Liver (tissue), 9 donors: ENCODE measurements around the gene VWA2. TPM values are rescaled to one million over a fixed set of nuclear protein-coding genes. Genes with fewer than 3 reads are reported as not detected.

Source experiments
- DNase-seq: peaks from one replicate; pipeline ENCODE4 v3.0.0-alpha.2; 2017; ENCODE audit warnings: low spot score
- H3K27ac ChIP-seq, 2 donors: one replicate each; pipeline ENCODE4 v1.7.0; 2013; ENCODE audit warnings: inconsistent platforms in 2 of 2, low read length in 2 of 2, control low read depth in 1 of 2, low read depth in 1 of 2, mild to moderate bottlenecking in 1 of 2
- H3K27me3 ChIP-seq, 4 donors: one replicate each; pipeline versions ENCODE4 v1.6.1 to v1.7.0; 2013; ENCODE audit warnings: low read length in 3 of 4, inconsistent platforms in 1 of 4, mild to moderate bottlenecking in 1 of 4, moderate library complexity in 1 of 4; ENCODE audit not compliant: control insufficient read depth in 4 of 4, insufficient read depth in 4 of 4
- H3K36me3 ChIP-seq, 4 donors: one replicate each; pipeline versions ENCODE4 v1.6.1 to v1.7.0; 2013; ENCODE audit warnings: low read length in 3 of 4, mild to moderate bottlenecking in 3 of 4, low read depth in 1 of 4, moderate library complexity in 1 of 4; ENCODE audit not compliant: control insufficient read depth in 4 of 4, insufficient read depth in 3 of 4
- H3K4me1 ChIP-seq, 4 donors: one replicate each; pipeline versions ENCODE4 v1.6.1 to v1.7.0; 2013; ENCODE audit warnings: low read length in 3 of 4, mild to moderate bottlenecking in 3 of 4, moderate library complexity in 1 of 4; ENCODE audit not compliant: control insufficient read depth in 4 of 4, insufficient read depth in 4 of 4
- H3K4me3 ChIP-seq, 3 donors: one replicate each; pipeline versions ENCODE4 v1.6.1 to v1.7.0; 2013; ENCODE audit warnings: low read length in 3 of 3, control low read depth in 1 of 3, low read depth in 1 of 3, mild to moderate bottlenecking in 1 of 3
- H3K9ac ChIP-seq, 2 donors: one replicate each; pipeline ENCODE4 v1.7.0; 2013; ENCODE audit warnings: low read length in 2 of 2, mild to moderate bottlenecking in 2 of 2, moderate library complexity in 2 of 2, control low read depth in 1 of 2, low read depth in 1 of 2
- H3K9me3 ChIP-seq, 4 donors: one replicate each; pipeline versions ENCODE4 v1.6.1 to v1.7.0; 2013; ENCODE audit warnings: low read length in 3 of 4; ENCODE audit not compliant: control insufficient read depth in 4 of 4
- EGR1 ChIP-seq, 2 donors: IDR thresholded peaks; 2 replicates each; pipeline ENCODE4 v1.6.1; 2016 to 2018; ENCODE audit warnings: antibody characterized with exemption in 2 of 2, low read depth in 2 of 2
- FOXA1 ChIP-seq: IDR thresholded peaks from 2 replicates; pipeline ENCODE4 v1.6.1; 2016; ENCODE audit warnings: antibody characterized with exemption
- FOXA2 ChIP-seq: IDR thresholded peaks from 2 replicates; pipeline ENCODE4 v1.6.1; 2016; ENCODE audit warnings: antibody characterized with exemption
- GABPA ChIP-seq, 2 donors: IDR thresholded peaks in 1 of 2; conservative IDR thresholded peaks in 1 of 2; 2 replicates each; pipeline ENCODE4 v1.6.1; 2016; ENCODE audit warnings: antibody characterized with exemption in 2 of 2, mild to moderate bottlenecking in 1 of 2, moderate library complexity in 1 of 2
- HNF4A ChIP-seq, 2 donors: conservative IDR thresholded peaks; 2 replicates each; pipeline ENCODE4 v1.6.1; 2016; ENCODE audit warnings: antibody characterized with exemption in 2 of 2, mild to moderate bottlenecking in 2 of 2
- HNF4G ChIP-seq: IDR thresholded peaks from 2 replicates; pipeline ENCODE4 v1.6.1; 2016; ENCODE audit warnings: antibody characterized with exemption
- JUND ChIP-seq, 2 donors: IDR thresholded peaks; 2 replicates each; pipeline ENCODE4 v1.6.1; 2016; ENCODE audit warnings: antibody characterized with exemption in 2 of 2
- NR2F2 ChIP-seq: IDR thresholded peaks from 2 replicates; pipeline ENCODE4 v1.6.1; 2016; ENCODE audit warnings: antibody characterized with exemption
- RAD21 ChIP-seq, 2 donors: IDR thresholded peaks; 2 replicates each; pipeline ENCODE4 v1.6.1; 2016; ENCODE audit warnings: antibody characterized with exemption in 2 of 2, mild to moderate bottlenecking in 2 of 2
- RXRA ChIP-seq, 2 donors: IDR thresholded peaks; 2 replicates each; pipeline ENCODE4 v1.6.1; 2017 to 2018; ENCODE audit warnings: antibody characterized with exemption in 2 of 2, mild to moderate bottlenecking in 1 of 2
- SP1 ChIP-seq: IDR thresholded peaks from 2 replicates; pipeline ENCODE4 v1.6.1; 2018; ENCODE audit warnings: antibody characterized with exemption, mild to moderate bottlenecking
- TAF1 ChIP-seq: conservative IDR thresholded peaks from 2 replicates; pipeline ENCODE4 v1.6.1; 2016; ENCODE audit warnings: antibody characterized with exemption, mild to moderate bottlenecking
- YY1 ChIP-seq: IDR thresholded peaks from 2 replicates; pipeline ENCODE4 v1.6.1; 2016; ENCODE audit warnings: antibody characterized with exemption, mild to moderate bottlenecking
- WGBS: extraction: QIAGEN DNeasy Blood & Tissue Kit; methylation state at CpG from one replicate; pipeline ENCODE4 v1.1.7; 2013; 5-methylcytosine and 5-hydroxymethylcytosine counted together
- polyA plus RNA-seq, 2 donors: library from polyadenylated mRNA; stranded (reverse) in 1 of 2; unstranded in 1 of 2; fragments of 200-250 nt in 1 of 2; fragments of >200 nt in 1 of 2; fragmentation: Nextera tagmentation in 1 of 2; extraction: Ambion mirVana in 1 of 2; gene quantifications; one replicate each; pipeline versions ENCODE4 v1.2.1 to v1.2.3, GENCODE V29; 2013 to 2015
- total RNA-seq, 2 donors: library from RNA; depleted of rRNA; stranded (reverse); fragments of >200 nt; gene quantifications; one replicate each; pipeline ENCODE4 v1.2.3, GENCODE V29; 2014
- TF ChIP-seq, protein P1 (sequence below): IDR thresholded peaks from 2 replicates; pipeline ENCODE4 v1.6.1; 2016; ENCODE audit warnings: antibody characterized with exemption
- TF ChIP-seq, protein P2 (sequence below): IDR thresholded peaks from 2 replicates; pipeline ENCODE4 v1.6.1; 2016; ENCODE audit warnings: antibody characterized with exemption, mild to moderate bottlenecking
- TF ChIP-seq, protein P3 (sequence below): IDR thresholded peaks from 2 replicates; pipeline ENCODE4 v1.6.1; 2016; ENCODE audit warnings: antibody characterized with exemption
- TF ChIP-seq, protein P4 (sequence below): IDR thresholded peaks from 2 replicates; pipeline ENCODE4 v1.6.1; 2016; ENCODE audit warnings: antibody characterized with exemption
- TF ChIP-seq, protein P5 (sequence below): fragments of 150-350 bp; IDR thresholded peaks from 2 replicates; pipeline ENCODE4 v1.5.1; 2017; ENCODE audit warnings: improper control_type of control experiment, low read depth, low read length; ENCODE audit not compliant: missing input control
- donor health status: healthy.
- donor health status: healthy.
- donor health status: healthy.
- donor health status: healthy.
- donor health status: healthy.

VWA2 gene
- total and polyA plus RNA-seq, 4 donors = 0.05 to 0.25 TPM; not detected in 2

DNA sequence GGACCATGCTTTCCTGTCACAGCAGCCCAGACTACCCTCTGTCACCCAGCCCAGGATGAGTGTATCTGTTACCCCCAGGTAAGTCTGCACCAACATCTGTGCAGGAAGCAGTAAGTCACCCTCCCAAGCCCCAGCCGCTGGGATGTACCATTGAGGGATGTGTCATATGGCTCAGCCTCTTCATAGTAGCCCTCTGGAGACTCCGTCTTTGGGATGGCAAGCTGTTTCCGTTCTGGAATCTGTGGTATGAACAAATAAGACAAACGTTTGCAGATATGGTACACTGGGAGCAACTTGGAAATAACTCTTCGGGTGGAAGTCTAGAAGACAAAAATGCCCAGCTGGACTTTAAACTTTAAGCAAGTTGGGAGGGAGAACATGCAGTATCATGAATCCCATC is 84.0 kb downstream of the VWA2 start:
- no peak overlapping the region for H3K9ac ChIP-seq
- no peak for DNase-seq
- H3K27ac ChIP-seq = no peak overlapping the region
- 57% methylated on average over 5 of the region's 5 CpGs for WGBS
- TF ChIP-seq, protein P1, sequence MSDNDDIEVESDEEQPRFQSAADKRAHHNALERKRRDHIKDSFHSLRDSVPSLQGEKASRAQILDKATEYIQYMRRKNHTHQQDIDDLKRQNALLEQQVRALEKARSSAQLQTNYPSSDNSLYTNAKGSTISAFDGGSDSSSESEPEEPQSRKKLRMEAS = no peak
- TF ChIP-seq HNF4A (conservative IDR thresholded peaks at IDR 0.05) (no peak), RAD21 (IDR thresholded peaks at IDR 0.05) (no peak), SP1 (no peak), EGR1 (IDR thresholded peaks at IDR 0.05; ENCODE audit: low read depth in 2 of 2) (no peak), FOXA1 (no peak), TAF1 (no peak), RXRA (IDR thresholded peaks at IDR 0.05) (no peak), JUND (IDR thresholded peaks at IDR 0.05) (no peak), GABPA (IDR thresholded peaks at IDR 0.05 in 1 of 2, conservative IDR thresholded peaks at IDR 0.05 in 1 of 2) (no peak), HNF4G (no peak), FOXA2 (no peak)
- TF ChIP-seq, protein P2, sequence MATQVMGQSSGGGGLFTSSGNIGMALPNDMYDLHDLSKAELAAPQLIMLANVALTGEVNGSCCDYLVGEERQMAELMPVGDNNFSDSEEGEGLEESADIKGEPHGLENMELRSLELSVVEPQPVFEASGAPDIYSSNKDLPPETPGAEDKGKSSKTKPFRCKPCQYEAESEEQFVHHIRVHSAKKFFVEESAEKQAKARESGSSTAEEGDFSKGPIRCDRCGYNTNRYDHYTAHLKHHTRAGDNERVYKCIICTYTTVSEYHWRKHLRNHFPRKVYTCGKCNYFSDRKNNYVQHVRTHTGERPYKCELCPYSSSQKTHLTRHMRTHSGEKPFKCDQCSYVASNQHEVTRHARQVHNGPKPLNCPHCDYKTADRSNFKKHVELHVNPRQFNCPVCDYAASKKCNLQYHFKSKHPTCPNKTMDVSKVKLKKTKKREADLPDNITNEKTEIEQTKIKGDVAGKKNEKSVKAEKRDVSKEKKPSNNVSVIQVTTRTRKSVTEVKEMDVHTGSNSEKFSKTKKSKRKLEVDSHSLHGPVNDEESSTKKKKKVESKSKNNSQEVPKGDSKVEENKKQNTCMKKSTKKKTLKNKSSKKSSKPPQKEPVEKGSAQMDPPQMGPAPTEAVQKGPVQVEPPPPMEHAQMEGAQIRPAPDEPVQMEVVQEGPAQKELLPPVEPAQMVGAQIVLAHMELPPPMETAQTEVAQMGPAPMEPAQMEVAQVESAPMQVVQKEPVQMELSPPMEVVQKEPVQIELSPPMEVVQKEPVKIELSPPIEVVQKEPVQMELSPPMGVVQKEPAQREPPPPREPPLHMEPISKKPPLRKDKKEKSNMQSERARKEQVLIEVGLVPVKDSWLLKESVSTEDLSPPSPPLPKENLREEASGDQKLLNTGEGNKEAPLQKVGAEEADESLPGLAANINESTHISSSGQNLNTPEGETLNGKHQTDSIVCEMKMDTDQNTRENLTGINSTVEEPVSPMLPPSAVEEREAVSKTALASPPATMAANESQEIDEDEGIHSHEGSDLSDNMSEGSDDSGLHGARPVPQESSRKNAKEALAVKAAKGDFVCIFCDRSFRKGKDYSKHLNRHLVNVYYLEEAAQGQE = no peak
- TF ChIP-seq, protein P3, sequence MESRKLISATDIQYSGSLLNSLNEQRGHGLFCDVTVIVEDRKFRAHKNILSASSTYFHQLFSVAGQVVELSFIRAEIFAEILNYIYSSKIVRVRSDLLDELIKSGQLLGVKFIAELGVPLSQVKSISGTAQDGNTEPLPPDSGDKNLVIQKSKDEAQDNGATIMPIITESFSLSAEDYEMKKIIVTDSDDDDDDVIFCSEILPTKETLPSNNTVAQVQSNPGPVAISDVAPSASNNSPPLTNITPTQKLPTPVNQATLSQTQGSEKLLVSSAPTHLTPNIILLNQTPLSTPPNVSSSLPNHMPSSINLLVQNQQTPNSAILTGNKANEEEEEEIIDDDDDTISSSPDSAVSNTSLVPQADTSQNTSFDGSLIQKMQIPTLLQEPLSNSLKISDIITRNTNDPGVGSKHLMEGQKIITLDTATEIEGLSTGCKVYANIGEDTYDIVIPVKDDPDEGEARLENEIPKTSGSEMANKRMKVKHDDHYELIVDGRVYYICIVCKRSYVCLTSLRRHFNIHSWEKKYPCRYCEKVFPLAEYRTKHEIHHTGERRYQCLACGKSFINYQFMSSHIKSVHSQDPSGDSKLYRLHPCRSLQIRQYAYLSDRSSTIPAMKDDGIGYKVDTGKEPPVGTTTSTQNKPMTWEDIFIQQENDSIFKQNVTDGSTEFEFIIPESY = no peak
- TF ChIP-seq, protein P4, sequence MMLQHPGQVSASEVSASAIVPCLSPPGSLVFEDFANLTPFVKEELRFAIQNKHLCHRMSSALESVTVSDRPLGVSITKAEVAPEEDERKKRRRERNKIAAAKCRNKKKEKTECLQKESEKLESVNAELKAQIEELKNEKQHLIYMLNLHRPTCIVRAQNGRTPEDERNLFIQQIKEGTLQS = no peak
- TF ChIP-seq, protein P5, sequence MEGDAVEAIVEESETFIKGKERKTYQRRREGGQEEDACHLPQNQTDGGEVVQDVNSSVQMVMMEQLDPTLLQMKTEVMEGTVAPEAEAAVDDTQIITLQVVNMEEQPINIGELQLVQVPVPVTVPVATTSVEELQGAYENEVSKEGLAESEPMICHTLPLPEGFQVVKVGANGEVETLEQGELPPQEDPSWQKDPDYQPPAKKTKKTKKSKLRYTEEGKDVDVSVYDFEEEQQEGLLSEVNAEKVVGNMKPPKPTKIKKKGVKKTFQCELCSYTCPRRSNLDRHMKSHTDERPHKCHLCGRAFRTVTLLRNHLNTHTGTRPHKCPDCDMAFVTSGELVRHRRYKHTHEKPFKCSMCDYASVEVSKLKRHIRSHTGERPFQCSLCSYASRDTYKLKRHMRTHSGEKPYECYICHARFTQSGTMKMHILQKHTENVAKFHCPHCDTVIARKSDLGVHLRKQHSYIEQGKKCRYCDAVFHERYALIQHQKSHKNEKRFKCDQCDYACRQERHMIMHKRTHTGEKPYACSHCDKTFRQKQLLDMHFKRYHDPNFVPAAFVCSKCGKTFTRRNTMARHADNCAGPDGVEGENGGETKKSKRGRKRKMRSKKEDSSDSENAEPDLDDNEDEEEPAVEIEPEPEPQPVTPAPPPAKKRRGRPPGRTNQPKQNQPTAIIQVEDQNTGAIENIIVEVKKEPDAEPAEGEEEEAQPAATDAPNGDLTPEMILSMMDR = no peak
- no peak overlapping the region for H3K4me3 ChIP-seq
- H3K36me3 ChIP-seq = no peaks in the 10 kb centered on the region
- no peaks in the 10 kb centered on the region for H3K4me1 ChIP-seq
- no peaks in the 10 kb centered on the region for H3K9me3 ChIP-seq
- H3K27me3 ChIP-seq = no peaks in the 10 kb centered on the region

DNA sequence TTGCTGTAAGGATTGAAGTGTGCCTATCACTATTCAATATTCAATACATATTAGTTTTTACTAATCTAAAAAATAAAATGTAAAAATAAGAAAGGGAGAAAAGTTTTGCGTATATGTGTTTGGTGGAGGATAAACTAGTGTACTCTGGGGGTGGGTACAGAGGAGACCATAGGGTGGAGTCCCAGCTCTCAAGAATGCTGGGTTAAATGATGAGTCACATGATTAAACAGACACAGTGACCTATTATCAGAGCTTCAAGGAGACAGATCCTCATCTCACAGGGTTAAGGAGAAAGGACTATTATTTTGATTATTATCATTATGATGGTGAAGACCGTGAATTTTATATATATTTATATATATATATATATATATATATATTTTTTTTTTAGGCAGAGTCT is 87.7 kb downstream of the VWA2 start:
- Histone ChIP-seq H3K9ac (no peak overlapping the region), H3K4me1 (no peaks in the 10 kb centered on the region), H3K4me3 (no peak overlapping the region), H3K36me3 (no peaks in the 10 kb centered on the region), H3K27me3 (no peaks in the 10 kb centered on the region), H3K9me3 (no peaks in the 10 kb centered on the region), H3K27ac (no peak overlapping the region)
- no peak for DNase-seq
- 87% methylated on average over 2 of the region's 2 CpGs for WGBS
- TF ChIP-seq JUND (IDR thresholded peaks at IDR 0.05) (no peak), EGR1 (IDR thresholded peaks at IDR 0.05; ENCODE audit: low read depth in 2 of 2) (no peak), HNF4G (no peak), RXRA (IDR thresholded peaks at IDR 0.05) (no peak), YY1 (no peak), TAF1 (no peak), SP1 (no peak), FOXA2 (no peak), RAD21 (IDR thresholded peaks at IDR 0.05) (no peak), GABPA (IDR thresholded peaks at IDR 0.05 in 1 of 2, conservative IDR thresholded peaks at IDR 0.05 in 1 of 2) (no peak), FOXA1 (no peak), NR2F2 (no peak), HNF4A (conservative IDR thresholded peaks at IDR 0.05) (no peak)
- TF ChIP-seq, protein P1 = no peak
- TF ChIP-seq, protein P5 = no peak
- TF ChIP-seq, protein P4 = no peak
- TF ChIP-seq, protein P3 = no peak
